GM12878 (cell line): ENCODE data around the gene IRF6. TPM values are rescaled to one million over a fixed set of nuclear protein-coding genes. Genes with fewer than 3 reads are reported as not detected.

Source experiments
- ATAC-seq: fragments of 200-7000 bp; cut with Tn5 transposase; 3 replicates; pipeline ENCODE4 v1.9.1; 2020; ENCODE audit warnings: mild to moderate bottlenecking, moderate library complexity
- BruUV-seq: library from RNA; stranded (reverse); fragments of 400-500 nt; replicated peaks from 2 replicates; lab custom pipeline; 2021; lab: Mats Ljungman, UMichigan
- CTCF ChIA-PET: fragments of 300-600 bp; sonication (Branson Sonifier 250); formaldehyde crosslinking; extraction: SDS; loops from one replicate; lab custom pipeline; 2021; ENCODE audit warnings: inconsistent platforms; lab: Yijun Ruan, JAX
- POLR2A ChIA-PET: fragments of 350-600 bp; formaldehyde crosslinking; extraction: SDS; loops from one replicate; lab custom pipeline; 2021; ENCODE audit warnings: inconsistent platforms; lab: Charles Lee
- RAD21 ChIA-PET: fragments of 300-600 bp; sonication (Branson Sonifier 250); formaldehyde crosslinking; loops from one replicate; lab custom pipeline; 2023; ENCODE audit warnings: antibody characterized with exemption; ENCODE audit not compliant: unreplicated experiment; lab: Charles Lee
- SMC1A ChIA-PET: fragments of 300-600 bp; sonication (Branson Sonifier 250); formaldehyde crosslinking; loops from one replicate; lab custom pipeline; 2023; ENCODE audit not compliant: unreplicated experiment, uncharacterized antibody; lab: Charles Lee
- DNase-seq: peaks from one replicate; pipeline ENCODE4 v3.0.0-alpha.2; 2011; ENCODE audit warnings: low read depth, low spot score
- FAIRE-seq: peaks from 3 replicates; lab custom pipeline; 2011; peaks lifted over from hg19 to GRCh38; lab: Jason Lieb, UNC
- H2AFZ ChIP-seq: 2 replicates; pipeline ENCODE4 v1.6.0; 2011; ENCODE audit warnings: low read depth, low read length, control low read depth; ENCODE audit not compliant: control insufficient read depth
- H3K27ac ChIP-seq: 2 replicates; pipeline ENCODE4 v1.5.1; 2011; ENCODE audit warnings: control low read depth; ENCODE audit not compliant: control insufficient read depth, insufficient read depth
- H3K27me3 ChIP-seq, 2 experiments: replicated peaks in 1 of 2; 2 replicates each; pipeline versions ENCODE4 v1.6.0 to v1.6.1; 2011; ENCODE audit warnings: low read length in 1 of 2; ENCODE audit not compliant: control insufficient read depth in 2 of 2, insufficient read depth in 2 of 2
- H3K36me3 ChIP-seq, 2 experiments: 2 replicates each; pipeline ENCODE4 v1.5.1; 2011; ENCODE audit warnings: low read length in 1 of 2; ENCODE audit not compliant: control insufficient read depth in 2 of 2, insufficient read depth in 2 of 2
- H3K4me1 ChIP-seq: 2 replicates; pipeline ENCODE4 v1.6.1; 2011; ENCODE audit warnings: mild to moderate bottlenecking, low read length, moderate library complexity, mixed read lengths; ENCODE audit not compliant: control insufficient read depth, insufficient read depth
- H3K4me2 ChIP-seq: 2 replicates; pipeline ENCODE4 v1.6.0; 2011; ENCODE audit warnings: control low read depth; ENCODE audit not compliant: control insufficient read depth, insufficient read depth
- H3K4me3 ChIP-seq: fragments of 200-600 bp; sonication (generic); 2 replicates; pipeline ENCODE4 v1.5.1; 2016
- H3K79me2 ChIP-seq: 2 replicates; pipeline ENCODE4 v1.6.0; 2011; ENCODE audit warnings: low read length; ENCODE audit not compliant: control insufficient read depth, insufficient read depth
- H3K9ac ChIP-seq: 2 replicates; pipeline ENCODE4 v1.8.0; 2011; ENCODE audit warnings: low read length, control low read depth, mixed read lengths; ENCODE audit not compliant: control insufficient read depth, insufficient read depth
- H3K9me3 ChIP-seq: replicated peaks from 3 replicates; pipeline ENCODE4 v1.5.1; 2011; ENCODE audit warnings: mild to moderate bottlenecking, low read length; ENCODE audit not compliant: control insufficient read depth, insufficient read depth
- H4K20me1 ChIP-seq: 2 replicates; pipeline ENCODE4 v1.6.0; 2011; ENCODE audit not compliant: control insufficient read depth, insufficient read depth
- BCL11A ChIP-seq: IDR thresholded peaks from 2 replicates; pipeline ENCODE4 v1.6.1; 2011; ENCODE audit warnings: low read depth, low read length
- CHD4 ChIP-seq: fragments of 200-600 bp; sonication (generic); IDR thresholded peaks from 2 replicates; pipeline ENCODE4 v1.6.1; 2016; ENCODE audit warnings: mild to moderate bottlenecking
- FOXM1 ChIP-seq: IDR thresholded peaks from 2 replicates; pipeline ENCODE4 v1.6.1; 2012; ENCODE audit warnings: low read depth, mild to moderate bottlenecking, inconsistent platforms, low read length, moderate library complexity
- KAT2A ChIP-seq: conservative IDR thresholded peaks from 2 replicates; pipeline ENCODE4 v1.6.1; 2011; ENCODE audit warnings: low read depth, low read length; ENCODE audit not compliant: control insufficient read depth
- KDM1A ChIP-seq: fragments of 200-600 bp; sonication (generic); IDR thresholded peaks from 2 replicates; pipeline ENCODE4 v1.6.1; 2016; ENCODE audit warnings: borderline replicate concordance
- MEF2B ChIP-seq: fragments of 450-650 bp; IDR thresholded peaks from 2 replicates; pipeline ENCODE4 v1.6.1; 2018; ENCODE audit warnings: mild to moderate bottlenecking, moderate library complexity; ENCODE audit not compliant: partially characterized antibody, poor library complexity, severe bottlenecking
- NR2C1 ChIP-seq: fragments of 450-650 bp; IDR thresholded peaks from 2 replicates; pipeline ENCODE4 v1.6.1; 2017; ENCODE audit warnings: antibody characterized with exemption, mild to moderate bottlenecking, moderate library complexity
- POLR2AphosphoS2 ChIP-seq: IDR thresholded peaks from 2 replicates; pipeline ENCODE4 v1.6.1; 2011; ENCODE audit warnings: low read depth, mild to moderate bottlenecking, low read length, improper control_type of control experiment, moderate library complexity
- WGBS: methylation state at CpG from one replicate; pipeline ENCODE4 v1.1.6; 2016; ENCODE audit warnings: low lambda C conversion rate; ENCODE audit not compliant: insufficient replicate concordance, insufficient coverage; ENCODE audit errors: missing lambda C conversion rate; 5-methylcytosine and 5-hydroxymethylcytosine counted together
- in situ Hi-C: fragments of 300-500 bp; cut with MboI; formaldehyde crosslinking; loops from 9 replicates; pipeline ENCODE4 v1.14.3; 2018; ENCODE audit warnings: mixed read lengths
- intact Hi-C: fragments of 100-400 bp; cut with micrococcal nuclease; formaldehyde crosslinking; loops from one replicate; pipeline ENCODE4 v1.14.2; 2022; ENCODE audit not compliant: unreplicated experiment
- polyA plus RNA-seq, 11 experiments: library from polyadenylated mRNA; depleted of rRNA in 4 of 11; unstranded in 6 of 11; stranded (reverse) in 5 of 11; fragments of >200 nt; fragmentation: Nextera tagmentation in 4 of 11; fragmentation: Illumina TruSeq in 1 of 11; extraction: Ambion mirVana in 4 of 11; extraction: Trizol in 1 of 11; gene quantifications; 1 replicate in 1 of 11; 2 replicates in 10 of 11; pipeline versions ENCODE4 v1.2.1 to v1.2.3, GENCODE V29; 2011 to 2016; ENCODE audit warnings: inconsistent platforms in 2 of 11, missing spikeins in 2 of 11, low read depth in 1 of 11
- total RNA-seq, 4 experiments: library from RNA; depleted of rRNA in 3 of 4; stranded (reverse); fragments of >200 nt in 3 of 4; fragmentation: Illumina TruSeq in 1 of 4; extraction: Trizol in 1 of 4; gene quantifications; 2 replicates each; pipeline versions ENCODE4 v1.2.1 to v1.2.3, GENCODE V29; 2013 to 2021
- TF ChIP-seq, protein P1 (sequence below): fragments of 150-350 bp; IDR thresholded peaks from 2 replicates; pipeline ENCODE4 v1.6.1; 2016; ENCODE audit warnings: low read depth, low read length
- TF ChIP-seq, protein P2 (sequence below): IDR thresholded peaks from 2 replicates; pipeline ENCODE4 v1.6.1; 2012; ENCODE audit warnings: mild to moderate bottlenecking, low read depth, low read length
- TF ChIP-seq, protein P3 (sequence below): IDR thresholded peaks from 2 replicates; pipeline ENCODE4 v1.6.1; 2012; ENCODE audit warnings: low read length, inconsistent platforms
- TF ChIP-seq, protein P4 (sequence below): IDR thresholded peaks from 2 replicates; pipeline ENCODE4 v1.6.1; 2012; ENCODE audit warnings: low read depth, low read length, improper control_type of control experiment

IRF6 gene
- total and polyA plus RNA-seq, 10 of the 15 experiments (the other 5 are each of a cell fraction or from before 2014, with no cell fraction given), result 0.04 to 0.50 (median 0.09) TPM; not detected in 1

DNA sequence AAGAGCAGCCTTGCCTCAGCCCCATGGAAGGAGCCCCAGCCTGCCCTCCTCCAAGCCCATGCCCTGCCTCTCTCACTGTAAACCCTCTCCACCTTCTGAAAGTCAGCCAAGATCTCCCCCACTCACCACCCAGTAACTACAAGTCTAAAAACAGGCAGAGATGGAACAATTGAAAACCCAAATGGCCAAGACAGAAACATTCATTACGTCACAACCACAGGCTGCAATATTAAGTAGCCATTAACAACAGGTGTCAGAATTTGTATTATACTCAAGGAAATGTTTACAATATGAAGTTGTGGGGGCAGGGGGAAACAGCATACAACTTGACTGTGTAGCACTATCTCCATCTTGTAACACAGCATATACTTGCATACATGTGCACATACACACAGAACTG is 2.4 kb downstream of the IRF6 start (continued):
- TF ChIP-seq, protein P1, sequence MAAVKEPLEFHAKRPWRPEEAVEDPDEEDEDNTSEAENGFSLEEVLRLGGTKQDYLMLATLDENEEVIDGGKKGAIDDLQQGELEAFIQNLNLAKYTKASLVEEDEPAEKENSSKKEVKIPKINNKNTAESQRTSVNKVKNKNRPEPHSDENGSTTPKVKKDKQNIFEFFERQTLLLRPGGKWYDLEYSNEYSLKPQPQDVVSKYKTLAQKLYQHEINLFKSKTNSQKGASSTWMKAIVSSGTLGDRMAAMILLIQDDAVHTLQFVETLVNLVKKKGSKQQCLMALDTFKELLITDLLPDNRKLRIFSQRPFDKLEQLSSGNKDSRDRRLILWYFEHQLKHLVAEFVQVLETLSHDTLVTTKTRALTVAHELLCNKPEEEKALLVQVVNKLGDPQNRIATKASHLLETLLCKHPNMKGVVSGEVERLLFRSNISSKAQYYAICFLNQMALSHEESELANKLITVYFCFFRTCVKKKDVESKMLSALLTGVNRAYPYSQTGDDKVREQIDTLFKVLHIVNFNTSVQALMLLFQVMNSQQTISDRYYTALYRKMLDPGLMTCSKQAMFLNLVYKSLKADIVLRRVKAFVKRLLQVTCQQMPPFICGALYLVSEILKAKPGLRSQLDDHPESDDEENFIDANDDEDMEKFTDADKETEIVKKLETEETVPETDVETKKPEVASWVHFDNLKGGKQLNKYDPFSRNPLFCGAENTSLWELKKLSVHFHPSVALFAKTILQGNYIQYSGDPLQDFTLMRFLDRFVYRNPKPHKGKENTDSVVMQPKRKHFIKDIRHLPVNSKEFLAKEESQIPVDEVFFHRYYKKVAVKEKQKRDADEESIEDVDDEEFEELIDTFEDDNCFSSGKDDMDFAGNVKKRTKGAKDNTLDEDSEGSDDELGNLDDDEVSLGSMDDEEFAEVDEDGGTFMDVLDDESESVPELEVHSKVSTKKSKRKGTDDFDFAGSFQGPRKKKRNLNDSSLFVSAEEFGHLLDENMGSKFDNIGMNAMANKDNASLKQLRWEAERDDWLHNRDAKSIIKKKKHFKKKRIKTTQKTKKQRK, result no peak
- no peak for TF ChIP-seq FOXM1
- TF ChIP-seq KAT2A, result no peak
- no peak for TF ChIP-seq CHD4
- TF ChIP-seq BCL11A, result no peak
- TF ChIP-seq MEF2B, result no peak
- no peak for TF ChIP-seq KDM1A
- no peak for TF ChIP-seq NR2C1
- TF ChIP-seq, all 136 proteins: peak for 0

DNA sequence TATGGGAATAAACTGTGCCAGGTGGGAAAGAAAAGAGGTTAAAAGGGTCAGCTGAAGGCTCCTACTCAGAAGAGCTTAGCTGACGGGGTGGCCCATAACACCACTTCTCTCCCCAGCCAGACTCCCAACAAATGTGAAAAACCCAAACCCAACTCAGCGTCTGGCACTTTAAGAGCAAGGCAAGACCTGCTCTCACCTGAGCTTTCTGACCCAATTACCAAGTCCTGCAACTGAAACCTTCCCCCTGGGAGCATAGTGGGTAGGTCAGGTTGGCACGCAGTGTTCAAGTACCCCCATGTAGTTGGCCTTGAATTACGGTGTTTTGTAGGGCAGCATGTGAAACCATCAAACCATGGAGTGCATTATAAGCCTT is 3.2 kb downstream of the IRF6 start:
- Histone ChIP-seq H3K36me3 (no peaks in the 10 kb centered on the region), H3K4me2 (no peak overlapping the region), H3K27ac (no peak overlapping the region), H2AFZ (no peak overlapping the region), H3K27me3 (peaks cover 0 to 6% of the 10 kb centered on the region in 2 experiments; a peak in 2 of 4 replicates), H3K4me3 (no peak overlapping the region), H3K4me1 (no peaks in the 10 kb centered on the region), H3K79me2 (no peaks in the 10 kb centered on the region), H3K9me3 (no peaks in the 10 kb centered on the region), H4K20me1 (no peaks in the 10 kb centered on the region), H3K9ac (no peak overlapping the region)
- RAD21 ChIA-PET, result no interaction called here
- SMC1A ChIA-PET, result interaction anchor here (1.1 kb wide), 1 partner anchor 12 kb away, joined by 3 read pairs; no protein-coding TSS in a partner anchor
- DNase-seq, result no peak
- no peak for FAIRE-seq
- intact Hi-C loops (no loop called here), in situ Hi-C loops (no loop called here)
- POLR2A ChIA-PET, result no interaction called here
- WGBS, result 11% methylated on average over 4 of the region's 4 CpGs
- CTCF ChIA-PET, result interaction anchor here (1.0 kb wide), 1 partner anchor 12 kb away, joined by 3 read pairs; no protein-coding TSS in a partner anchor
- no TSS peak for BruUV-seq
- no peak for ATAC-seq
- TF ChIP-seq, protein P2, sequence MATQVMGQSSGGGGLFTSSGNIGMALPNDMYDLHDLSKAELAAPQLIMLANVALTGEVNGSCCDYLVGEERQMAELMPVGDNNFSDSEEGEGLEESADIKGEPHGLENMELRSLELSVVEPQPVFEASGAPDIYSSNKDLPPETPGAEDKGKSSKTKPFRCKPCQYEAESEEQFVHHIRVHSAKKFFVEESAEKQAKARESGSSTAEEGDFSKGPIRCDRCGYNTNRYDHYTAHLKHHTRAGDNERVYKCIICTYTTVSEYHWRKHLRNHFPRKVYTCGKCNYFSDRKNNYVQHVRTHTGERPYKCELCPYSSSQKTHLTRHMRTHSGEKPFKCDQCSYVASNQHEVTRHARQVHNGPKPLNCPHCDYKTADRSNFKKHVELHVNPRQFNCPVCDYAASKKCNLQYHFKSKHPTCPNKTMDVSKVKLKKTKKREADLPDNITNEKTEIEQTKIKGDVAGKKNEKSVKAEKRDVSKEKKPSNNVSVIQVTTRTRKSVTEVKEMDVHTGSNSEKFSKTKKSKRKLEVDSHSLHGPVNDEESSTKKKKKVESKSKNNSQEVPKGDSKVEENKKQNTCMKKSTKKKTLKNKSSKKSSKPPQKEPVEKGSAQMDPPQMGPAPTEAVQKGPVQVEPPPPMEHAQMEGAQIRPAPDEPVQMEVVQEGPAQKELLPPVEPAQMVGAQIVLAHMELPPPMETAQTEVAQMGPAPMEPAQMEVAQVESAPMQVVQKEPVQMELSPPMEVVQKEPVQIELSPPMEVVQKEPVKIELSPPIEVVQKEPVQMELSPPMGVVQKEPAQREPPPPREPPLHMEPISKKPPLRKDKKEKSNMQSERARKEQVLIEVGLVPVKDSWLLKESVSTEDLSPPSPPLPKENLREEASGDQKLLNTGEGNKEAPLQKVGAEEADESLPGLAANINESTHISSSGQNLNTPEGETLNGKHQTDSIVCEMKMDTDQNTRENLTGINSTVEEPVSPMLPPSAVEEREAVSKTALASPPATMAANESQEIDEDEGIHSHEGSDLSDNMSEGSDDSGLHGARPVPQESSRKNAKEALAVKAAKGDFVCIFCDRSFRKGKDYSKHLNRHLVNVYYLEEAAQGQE, result no peak
- TF ChIP-seq POLR2AphosphoS2, result no peak
- TF ChIP-seq, protein P3, sequence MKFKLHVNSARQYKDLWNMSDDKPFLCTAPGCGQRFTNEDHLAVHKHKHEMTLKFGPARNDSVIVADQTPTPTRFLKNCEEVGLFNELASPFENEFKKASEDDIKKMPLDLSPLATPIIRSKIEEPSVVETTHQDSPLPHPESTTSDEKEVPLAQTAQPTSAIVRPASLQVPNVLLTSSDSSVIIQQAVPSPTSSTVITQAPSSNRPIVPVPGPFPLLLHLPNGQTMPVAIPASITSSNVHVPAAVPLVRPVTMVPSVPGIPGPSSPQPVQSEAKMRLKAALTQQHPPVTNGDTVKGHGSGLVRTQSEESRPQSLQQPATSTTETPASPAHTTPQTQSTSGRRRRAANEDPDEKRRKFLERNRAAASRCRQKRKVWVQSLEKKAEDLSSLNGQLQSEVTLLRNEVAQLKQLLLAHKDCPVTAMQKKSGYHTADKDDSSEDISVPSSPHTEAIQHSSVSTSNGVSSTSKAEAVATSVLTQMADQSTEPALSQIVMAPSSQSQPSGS, result no peak
- TF ChIP-seq, protein P4, sequence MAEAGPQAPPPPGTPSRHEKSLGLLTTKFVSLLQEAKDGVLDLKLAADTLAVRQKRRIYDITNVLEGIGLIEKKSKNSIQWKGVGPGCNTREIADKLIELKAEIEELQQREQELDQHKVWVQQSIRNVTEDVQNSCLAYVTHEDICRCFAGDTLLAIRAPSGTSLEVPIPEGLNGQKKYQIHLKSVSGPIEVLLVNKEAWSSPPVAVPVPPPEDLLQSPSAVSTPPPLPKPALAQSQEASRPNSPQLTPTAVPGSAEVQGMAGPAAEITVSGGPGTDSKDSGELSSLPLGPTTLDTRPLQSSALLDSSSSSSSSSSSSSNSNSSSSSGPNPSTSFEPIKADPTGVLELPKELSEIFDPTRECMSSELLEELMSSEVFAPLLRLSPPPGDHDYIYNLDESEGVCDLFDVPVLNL, result no peak
